IPS DF 19.7 (cell line): ENCODE data around the gene ZNF275.
"Not testable (repeated sequence)": the region's sequence is repeated elsewhere in the genome, so short reads cannot be mapped to it uniquely, and the experiment has no call there.

ENCODE experiments used
- DNase-seq: peaks from one replicate; pipeline ENCODE4 v3.0.0-alpha.2; 2013; ENCODE audit warnings: low read depth, low spot score

The ZNF275 gene

GRCh38 chrX:153387987-153388721 lies 54.2 kb downstream of the ZNF275 start:
- no peak for DNase-seq

GRCh38 chrX:153388722-153389459 lies 54.9 kb downstream of the ZNF275 start:
- DNase-seq, result no peak

GRCh38 chrX:153389460-153389768 lies 55.5 kb downstream of the ZNF275 start:
- DNase-seq, result not testable (repeated sequence)

GRCh38 chrX:153392642-153393321 lies 58.8 kb downstream of the ZNF275 start:
- no peak for DNase-seq

GRCh38 chrX:153394612-153395011 lies 60.7 kb downstream of the ZNF275 start:
- no peak for DNase-seq

GRCh38 chrX:153395613-153396319 lies 61.8 kb downstream of the ZNF275 start:
- no peak for DNase-seq

- DNase-seq, result no peak
These were observed 62.6 kb downstream of the ZNF275 start for GRCh38 chrX:153396320-153397195.

- DNase-seq, result no peak
These were observed 63.5 kb downstream of the ZNF275 start for GRCh38 chrX:153397256-153397960.

GRCh38 chrX:153398275-153398960 lies 64.5 kb downstream of the ZNF275 start:
- no peak for DNase-seq

GRCh38 chrX:153400146-153401132 lies 66.5 kb downstream of the ZNF275 start:
- DNase-seq, result no peak

- no peak for DNase-seq
These were observed 67.3 kb downstream of the ZNF275 start, which contains the start of gene PNMA6E for GRCh38 chrX:153401133-153401764. PNMA6E (minus strand) TSS chrX:153401350; CDS start chrX:153398849, 2,501 bp downstream.
